ENCODE data around the gene MATR3.

DNA sequence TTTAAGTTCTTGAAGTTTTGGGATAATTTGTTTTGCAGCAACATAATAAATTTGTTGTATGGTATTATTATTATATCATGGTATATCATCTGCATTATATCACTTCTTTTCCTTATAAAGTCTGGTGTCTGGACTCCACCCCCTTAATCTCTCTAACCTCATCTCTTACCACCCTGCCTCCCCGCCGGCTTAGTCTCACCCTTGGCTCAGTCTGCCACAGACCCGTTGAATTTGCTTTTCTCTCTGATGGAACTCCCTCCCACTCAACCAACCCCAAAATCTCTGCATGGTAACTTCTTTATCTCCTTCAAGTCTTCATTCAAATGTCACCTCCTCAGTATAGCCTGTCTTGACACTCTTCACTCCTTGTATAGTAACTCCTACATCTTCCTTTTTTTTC lies 29.6 kb upstream of the MATR3 start:
- TF ChIP-seq, protein P1, sequence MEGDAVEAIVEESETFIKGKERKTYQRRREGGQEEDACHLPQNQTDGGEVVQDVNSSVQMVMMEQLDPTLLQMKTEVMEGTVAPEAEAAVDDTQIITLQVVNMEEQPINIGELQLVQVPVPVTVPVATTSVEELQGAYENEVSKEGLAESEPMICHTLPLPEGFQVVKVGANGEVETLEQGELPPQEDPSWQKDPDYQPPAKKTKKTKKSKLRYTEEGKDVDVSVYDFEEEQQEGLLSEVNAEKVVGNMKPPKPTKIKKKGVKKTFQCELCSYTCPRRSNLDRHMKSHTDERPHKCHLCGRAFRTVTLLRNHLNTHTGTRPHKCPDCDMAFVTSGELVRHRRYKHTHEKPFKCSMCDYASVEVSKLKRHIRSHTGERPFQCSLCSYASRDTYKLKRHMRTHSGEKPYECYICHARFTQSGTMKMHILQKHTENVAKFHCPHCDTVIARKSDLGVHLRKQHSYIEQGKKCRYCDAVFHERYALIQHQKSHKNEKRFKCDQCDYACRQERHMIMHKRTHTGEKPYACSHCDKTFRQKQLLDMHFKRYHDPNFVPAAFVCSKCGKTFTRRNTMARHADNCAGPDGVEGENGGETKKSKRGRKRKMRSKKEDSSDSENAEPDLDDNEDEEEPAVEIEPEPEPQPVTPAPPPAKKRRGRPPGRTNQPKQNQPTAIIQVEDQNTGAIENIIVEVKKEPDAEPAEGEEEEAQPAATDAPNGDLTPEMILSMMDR (IDR thresholded peaks at IDR 0.05) = no peak
- no peak for TF ChIP-seq EP300 (IDR thresholded peaks at IDR 0.05)
